ENCODE measurements around the gene CPT1B.
A peak's percentile ranks its signal among the peaks of the same experiment; 100 is the strongest.

Gene CPT1B

DNA sequence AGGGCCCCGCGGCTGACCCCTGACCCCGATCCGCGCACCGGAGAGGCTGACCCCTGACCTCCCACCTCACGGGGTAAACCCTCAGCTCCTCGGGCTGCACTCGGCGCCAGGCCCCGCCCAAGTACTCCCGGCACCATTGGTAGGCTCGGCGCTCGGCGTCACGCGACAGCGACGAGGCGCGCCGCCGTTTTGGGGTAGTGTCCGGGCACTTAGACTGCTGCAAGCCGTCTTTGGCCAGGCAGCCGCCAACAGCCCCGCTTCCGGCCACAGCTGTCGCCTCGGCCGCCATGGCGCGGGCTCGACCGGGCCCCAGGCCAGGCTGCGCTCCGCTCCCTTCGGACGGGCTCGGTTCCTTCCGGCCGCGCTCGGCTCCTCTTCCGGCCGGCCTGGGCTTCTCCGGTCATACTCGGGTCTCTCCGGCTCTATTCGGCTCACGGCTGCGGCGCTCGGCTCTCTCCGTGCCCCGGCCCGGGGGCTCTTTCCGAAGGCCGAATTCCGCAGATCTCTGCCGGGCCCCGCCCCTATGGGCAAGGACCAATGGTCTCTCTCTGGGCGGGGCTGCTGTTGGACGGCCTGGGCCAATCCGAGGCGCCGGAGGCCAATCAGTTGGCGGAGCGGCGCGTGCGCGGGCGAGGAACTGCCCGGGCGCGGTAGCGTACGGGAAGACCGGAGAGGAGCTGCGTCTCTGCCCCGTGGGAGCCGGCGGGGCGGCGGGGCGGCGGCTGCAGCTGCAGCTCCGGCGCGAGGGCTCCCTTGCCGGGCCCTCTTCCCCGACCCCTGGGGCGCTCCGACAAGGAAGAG is 4.5 kb upstream of the CPT1B start, which contains the start of gene CHKB (continued):
- TF ChIP-seq ZBTB10 (tag by site-specific recombination; IDR thresholded peaks at IDR 0.05) (peak; percentile 71; the same call in 1 of the 2 replicates), KLF7 (tag by site-specific recombination; IDR thresholded peaks at IDR 0.05; ENCODE audit: borderline replicate concordance) (peak; percentile 65; the same call in 1 of the 2 replicates), KLF8 (tag by site-specific recombination; IDR thresholded peaks at IDR 0.05) (peak; percentile 44; the same call in 1 of the 2 replicates), FEZF1 (tag by site-specific recombination; IDR thresholded peaks at IDR 0.05) (no peak), KLF1 (tag by site-specific recombination; IDR thresholded peaks at IDR 0.05) (peak; percentile 47), ZNF610 (tag by site-specific recombination; IDR thresholded peaks at IDR 0.05; ENCODE audit: borderline replicate concordance) (peak; percentile 34), OVOL3 (tag by site-specific recombination; IDR thresholded peaks at IDR 0.05) (0 out of 2 replicates have a peak, but pooled peaks have one; percentile 37), MYNN (tag by site-specific recombination; IDR thresholded peaks at IDR 0.05; ENCODE audit: borderline replicate concordance) (no peak), PRDM2 (tag by site-specific recombination; IDR thresholded peaks at IDR 0.05; ENCODE audit: borderline replicate concordance) (no peak), ZEB2 (tag by site-specific recombination; IDR thresholded peaks at IDR 0.05) (peak; percentile 89), SETDB1 (IDR thresholded peaks at IDR 0.05; ENCODE audit: insufficient read length, low read length) (no peak), KLF9 (tag by site-specific recombination; IDR thresholded peaks at IDR 0.05; ENCODE audit: low read depth) (peak; percentile 63), ZNF202 (tag by site-specific recombination; IDR thresholded peaks at IDR 0.05; ENCODE audit: borderline replicate concordance) (no peak), ZNF580 (tag by site-specific recombination; IDR thresholded peaks at IDR 0.05) (0 out of 2 replicates have a peak, but pooled peaks have one; percentile 52), ZFP69B (tag by site-specific recombination; IDR thresholded peaks at IDR 0.05) (peak; percentile 46; the same call in 1 of the 2 replicates), PATZ1 (tag by site-specific recombination; IDR thresholded peaks at IDR 0.05) (0 out of 2 replicates have a peak, but pooled peaks have one; percentile 42), ZNF792 (tag by site-specific recombination; IDR thresholded peaks at IDR 0.05) (no peak)
- TF ChIP-seq, protein P1, sequence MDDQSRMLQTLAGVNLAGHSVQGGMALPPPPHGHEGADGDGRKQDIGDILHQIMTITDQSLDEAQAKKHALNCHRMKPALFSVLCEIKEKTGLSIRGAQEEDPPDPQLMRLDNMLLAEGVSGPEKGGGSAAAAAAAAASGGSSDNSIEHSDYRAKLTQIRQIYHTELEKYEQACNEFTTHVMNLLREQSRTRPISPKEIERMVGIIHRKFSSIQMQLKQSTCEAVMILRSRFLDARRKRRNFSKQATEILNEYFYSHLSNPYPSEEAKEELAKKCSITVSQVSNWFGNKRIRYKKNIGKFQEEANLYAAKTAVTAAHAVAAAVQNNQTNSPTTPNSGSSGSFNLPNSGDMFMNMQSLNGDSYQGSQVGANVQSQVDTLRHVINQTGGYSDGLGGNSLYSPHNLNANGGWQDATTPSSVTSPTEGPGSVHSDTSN (CRISPR knock-in tag; IDR thresholded peaks at IDR 0.05), result peak; percentile 70
- TF ChIP-seq, protein P2, sequence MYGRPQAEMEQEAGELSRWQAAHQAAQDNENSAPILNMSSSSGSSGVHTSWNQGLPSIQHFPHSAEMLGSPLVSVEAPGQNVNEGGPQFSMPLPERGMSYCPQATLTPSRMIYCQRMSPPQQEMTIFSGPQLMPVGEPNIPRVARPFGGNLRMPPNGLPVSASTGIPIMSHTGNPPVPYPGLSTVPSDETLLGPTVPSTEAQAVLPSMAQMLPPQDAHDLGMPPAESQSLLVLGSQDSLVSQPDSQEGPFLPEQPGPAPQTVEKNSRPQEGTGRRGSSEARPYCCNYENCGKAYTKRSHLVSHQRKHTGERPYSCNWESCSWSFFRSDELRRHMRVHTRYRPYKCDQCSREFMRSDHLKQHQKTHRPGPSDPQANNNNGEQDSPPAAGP (tag by site-specific recombination; IDR thresholded peaks at IDR 0.05), result peak; percentile 88
- TF ChIP-seq, protein P3, sequence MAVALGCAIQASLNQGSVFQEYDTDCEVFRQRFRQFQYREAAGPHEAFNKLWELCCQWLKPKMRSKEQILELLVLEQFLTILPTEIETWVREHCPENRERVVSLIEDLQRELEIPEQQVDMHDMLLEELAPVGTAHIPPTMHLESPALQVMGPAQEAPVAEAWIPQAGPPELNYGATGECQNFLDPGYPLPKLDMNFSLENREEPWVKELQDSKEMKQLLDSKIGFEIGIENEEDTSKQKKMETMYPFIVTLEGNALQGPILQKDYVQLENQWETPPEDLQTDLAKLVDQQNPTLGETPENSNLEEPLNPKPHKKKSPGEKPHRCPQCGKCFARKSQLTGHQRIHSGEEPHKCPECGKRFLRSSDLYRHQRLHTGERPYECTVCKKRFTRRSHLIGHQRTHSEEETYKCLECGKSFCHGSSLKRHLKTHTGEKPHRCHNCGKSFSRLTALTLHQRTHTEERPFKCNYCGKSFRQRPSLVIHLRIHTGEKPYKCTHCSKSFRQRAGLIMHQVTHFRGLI (tag by site-specific recombination; IDR thresholded peaks at IDR 0.05), result peak; percentile 68
- TF ChIP-seq, protein P4, sequence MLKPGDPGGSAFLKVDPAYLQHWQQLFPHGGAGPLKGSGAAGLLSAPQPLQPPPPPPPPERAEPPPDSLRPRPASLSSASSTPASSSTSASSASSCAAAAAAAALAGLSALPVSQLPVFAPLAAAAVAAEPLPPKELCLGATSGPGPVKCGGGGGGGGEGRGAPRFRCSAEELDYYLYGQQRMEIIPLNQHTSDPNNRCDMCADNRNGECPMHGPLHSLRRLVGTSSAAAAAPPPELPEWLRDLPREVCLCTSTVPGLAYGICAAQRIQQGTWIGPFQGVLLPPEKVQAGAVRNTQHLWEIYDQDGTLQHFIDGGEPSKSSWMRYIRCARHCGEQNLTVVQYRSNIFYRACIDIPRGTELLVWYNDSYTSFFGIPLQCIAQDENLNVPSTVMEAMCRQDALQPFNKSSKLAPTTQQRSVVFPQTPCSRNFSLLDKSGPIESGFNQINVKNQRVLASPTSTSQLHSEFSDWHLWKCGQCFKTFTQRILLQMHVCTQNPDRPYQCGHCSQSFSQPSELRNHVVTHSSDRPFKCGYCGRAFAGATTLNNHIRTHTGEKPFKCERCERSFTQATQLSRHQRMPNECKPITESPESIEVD (tag by site-specific recombination; IDR thresholded peaks at IDR 0.05), result no peak
